Regular cardiac myocyte (primary cell): ENCODE results near the gene C1orf116. TPM values are rescaled to one million over a fixed set of nuclear protein-coding genes. Genes with fewer than 3 reads are reported as not detected.

Experiments
- total RNA-seq: library from RNA; depleted of rRNA; stranded (reverse); fragments of >200 nt; gene quantifications from 2 replicates; pipeline ENCODE4 v1.2.3, GENCODE V29; 2014

Gene C1orf116
- under 0.01 TPM in 1 of 2 replicates, not detected in the other for total RNA-seq

DNA sequence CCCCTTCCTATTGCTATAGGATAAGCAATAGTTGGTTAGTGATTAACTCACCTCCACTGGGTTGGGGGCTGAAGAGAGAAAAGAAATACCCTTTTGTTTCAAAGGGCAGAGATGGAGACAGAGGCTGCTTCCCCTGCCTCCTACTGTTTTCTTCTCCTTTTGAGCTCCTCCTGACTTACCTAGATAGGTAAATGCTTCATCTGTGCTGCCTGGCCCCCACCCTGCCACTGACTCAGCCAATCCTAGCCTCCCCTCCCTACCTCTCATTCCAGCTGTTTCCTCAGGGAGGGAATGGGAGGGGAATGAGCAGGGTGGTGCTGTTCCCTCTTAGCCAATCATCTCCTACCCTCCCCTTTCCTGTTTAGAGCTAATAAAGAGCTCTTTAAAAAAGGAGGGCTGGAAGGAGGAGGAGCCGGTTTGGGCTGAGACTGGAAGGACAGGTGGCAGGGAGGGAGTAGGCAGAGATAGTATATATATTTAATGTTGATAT lies at the start of gene C1orf116:
TSS of gene C1orf116 (minus strand) at position 229 of the 490 bp plus-strand sequence. CDS start 5,158 bp downstream, outside the sequence.

DNA sequence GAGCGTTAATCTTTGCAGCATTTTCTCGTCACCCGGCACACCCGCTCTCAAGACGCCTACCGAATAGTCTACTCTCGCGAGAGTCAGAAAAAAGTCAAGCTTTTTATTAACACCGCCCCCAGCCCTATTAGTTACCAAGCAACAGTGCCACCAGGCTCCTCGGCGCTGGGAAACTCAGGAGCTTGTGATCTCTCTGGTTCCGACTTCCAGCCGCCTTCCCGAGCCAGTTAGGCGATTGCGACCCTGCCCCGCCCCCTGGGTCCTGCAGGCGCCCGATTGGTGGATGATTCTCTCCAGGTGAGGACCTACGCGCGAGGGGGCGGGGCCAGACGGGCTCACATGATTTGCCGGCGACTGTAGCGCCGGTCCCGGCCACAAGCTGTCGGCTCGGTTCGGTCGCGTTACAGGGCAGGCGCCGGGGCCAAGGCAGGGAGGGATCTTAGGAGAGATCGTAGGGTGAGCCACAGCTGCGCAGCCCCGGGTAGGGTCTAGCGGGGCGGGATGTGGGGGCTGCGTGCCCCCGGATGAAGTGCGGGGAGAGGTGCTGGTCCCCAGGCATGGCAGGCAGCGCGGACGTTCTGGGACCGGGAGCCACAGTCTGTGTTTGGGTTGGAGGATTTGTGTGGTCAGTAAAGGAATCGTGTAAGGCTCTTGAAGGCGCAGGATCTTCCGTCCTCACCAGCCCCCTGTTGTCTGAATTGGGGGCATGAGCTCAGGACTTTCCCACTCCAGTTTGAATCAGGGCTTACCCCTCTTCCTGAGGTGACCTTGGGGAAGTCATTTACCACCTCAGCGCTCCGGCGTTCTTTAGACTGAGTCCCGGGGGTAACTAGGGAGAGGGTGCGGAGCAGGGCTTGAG lies 20.6 kb upstream of the C1orf116 start, which contains the start of gene PFKFB2:
TSS of gene PFKFB2 (plus strand) at position 365 of the 859 bp plus-strand sequence. CDS start 1,443 bp downstream, outside the sequence.

DNA sequence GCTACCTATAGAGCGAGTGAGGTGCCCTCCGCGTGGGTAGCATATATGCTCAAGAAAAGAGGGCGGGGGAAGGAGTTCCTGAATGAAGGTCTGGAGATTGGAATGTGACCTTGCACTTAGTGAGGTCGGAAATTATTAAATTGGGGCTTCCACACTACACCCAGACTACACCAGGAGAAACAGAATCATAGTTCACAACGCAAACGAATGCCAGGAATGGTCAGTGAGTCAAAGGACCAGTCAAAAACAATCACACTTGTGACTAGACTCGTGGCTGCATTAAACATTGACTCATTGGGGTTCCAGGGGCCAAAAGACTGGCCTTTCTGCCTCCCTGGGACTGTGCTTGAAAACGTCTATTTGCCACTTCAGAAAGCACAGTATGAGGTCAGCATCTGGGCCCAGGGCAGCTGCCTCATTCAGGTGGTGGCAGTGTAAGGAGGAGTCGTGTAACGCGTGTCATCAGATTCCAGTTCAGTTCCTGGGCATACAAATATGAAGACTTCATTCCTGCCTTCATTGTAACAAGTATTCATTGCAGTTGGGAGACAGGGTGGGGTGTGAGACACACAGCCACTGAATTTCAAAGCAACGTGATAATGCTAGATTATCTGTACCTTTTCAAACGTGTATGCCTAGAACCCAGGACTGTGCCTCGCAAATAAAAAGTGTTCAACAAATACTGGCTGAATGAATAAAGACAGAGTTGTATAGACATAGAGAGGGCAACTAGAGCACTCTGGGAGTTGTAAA lies 18.8 kb upstream of the C1orf116 start, which contains the start of gene YOD1:
TSS of gene YOD1 (minus strand) at position 18 of the 753 bp plus-strand sequence. CDS start 178 bp downstream, outside the sequence.

GRCh38 chr1:206970446-206970845 lies 62.1 kb downstream of the C1orf116 start, which contains the start of gene FCAMR:
Gene FCAMR (minus strand): TSS chr1:206970460. CDS start chr1:206970125, 335 bp downstream.

Other genes starting within 250 kb of the C1orf116 start
- gene IL20, start 167.1 kb downstream of the C1orf116 start, total RNA-seq, result not detected in 2 replicates
- gene IL24, start 135.3 kb downstream of the C1orf116 start, total RNA-seq, result 1.7 and 3.7 TPM in 2 replicates
- not detected in 2 replicates for gene FCMR, start 110.8 kb downstream of the C1orf116 start, total RNA-seq
- under 0.01 TPM in 2 replicates for gene PIGR, start 86.3 kb downstream of the C1orf116 start, total RNA-seq
- under 0.01 TPM in 1 of 2 replicates, not detected in the other for gene FCAMR, start 62.3 kb downstream of the C1orf116 start, total RNA-seq
- 7.3 and 7.9 TPM in 2 replicates for gene YOD1, start 18.5 kb upstream of the C1orf116 start, total RNA-seq
- 1.5 and 6.5 TPM in 2 replicates for gene PFKFB2, start 20.5 kb upstream of the C1orf116 start, total RNA-seq
- gene C4BPB, start 56.1 kb upstream of the C1orf116 start, total RNA-seq, result not detected in 2 replicates
- gene C4BPA, start 71.5 kb upstream of the C1orf116 start, total RNA-seq, result not detected in 2 replicates